ENCODE measurements around the gene UGGT1. TPM values are rescaled to one million over a fixed set of nuclear protein-coding genes. Genes with fewer than 3 reads are reported as not detected.
A peak's percentile ranks its signal among the peaks of the same experiment; 100 is the strongest.
"Not testable (repeated sequence)": the region's sequence is repeated elsewhere in the genome, so short reads cannot be mapped to it uniquely, and the experiment has no call there.

The UGGT1 gene
- total RNA-seq, 2 experiments from 2014 or later = 56.2 to 61.0 TPM

DNA sequence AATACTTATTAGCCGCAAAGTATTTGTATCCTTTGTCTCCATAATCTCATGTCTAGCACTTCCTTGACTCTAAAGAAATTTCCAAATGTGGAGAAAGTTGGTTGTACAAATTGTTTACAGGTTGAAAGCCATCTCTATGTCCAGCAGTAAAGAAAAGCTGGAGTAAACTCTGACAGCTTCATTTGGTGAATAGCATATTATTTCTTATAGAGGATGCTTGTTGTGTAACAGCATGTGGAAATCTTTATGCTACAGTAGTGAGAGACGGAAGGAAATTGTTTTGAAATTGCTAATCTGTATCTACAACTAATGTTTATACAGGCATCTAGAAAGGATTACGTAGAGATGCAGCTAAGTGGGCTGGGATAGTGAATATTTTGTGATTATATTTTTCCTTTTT is 78.5 kb downstream of the UGGT1 start:
- DNase-seq = no peak
- Mint-ChIP-seq H3K27ac (no peak overlapping the region), H3K9me3 (no peaks in the 10 kb centered on the region), H3K36me3 (ENCODE audit: low read depth) (peaks cover 63% of the 10 kb centered on the region), H3K4me1 (peaks cover 12% of the 10 kb centered on the region), H3K4me3 (no peak overlapping the region), H3K27me3 (no peaks in the 10 kb centered on the region)
- ChIA-PET POLR2A (no interaction called here), CTCF (no interaction called here)

DNA sequence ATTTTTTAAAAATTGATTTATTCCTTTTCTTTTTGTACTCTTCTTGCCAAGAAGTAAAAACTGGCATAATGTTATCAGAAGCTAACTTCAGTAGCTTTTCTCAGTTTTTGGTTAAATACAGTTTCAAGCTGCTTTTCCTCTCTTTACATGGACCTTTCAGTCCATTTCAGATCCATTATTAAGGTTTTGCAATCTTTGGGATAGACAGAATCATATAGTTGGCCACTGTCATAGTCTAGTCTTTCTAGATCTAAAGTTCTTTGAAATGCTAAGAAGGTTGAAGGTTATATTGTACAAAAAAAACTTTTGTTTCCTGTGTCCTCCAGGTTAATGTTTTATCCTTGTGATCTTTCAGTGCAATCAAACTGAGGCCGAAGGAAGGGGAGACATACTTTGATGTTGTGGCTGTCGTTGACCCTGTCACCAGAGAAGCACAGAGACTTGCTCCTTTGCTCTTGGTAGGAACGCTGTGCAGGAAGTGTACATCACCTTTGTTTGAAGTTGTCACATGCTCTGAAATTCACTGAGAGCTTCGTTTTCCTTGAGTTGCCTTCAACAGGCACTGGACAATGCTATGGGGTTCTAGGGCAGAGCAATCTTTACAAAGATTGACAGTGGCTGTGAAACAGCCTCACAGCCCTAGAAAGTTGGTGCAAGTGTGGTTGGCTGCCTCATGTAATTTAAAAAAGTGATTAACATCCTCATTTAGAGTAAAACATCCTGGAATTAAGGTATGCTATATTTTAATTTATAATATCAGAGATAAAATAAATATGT is 79.1 kb downstream of the UGGT1 start:
- Mint-ChIP-seq H3K4me1 (peaks cover 12% of the 10 kb centered on the region), H3K27me3 (no peaks in the 10 kb centered on the region), H3K9me3 (no peaks in the 10 kb centered on the region), H3K36me3 (ENCODE audit: low read depth) (peaks cover 63% of the 10 kb centered on the region), H3K4me3 (no peak overlapping the region), H3K27ac (no peak overlapping the region)
- POLR2A ChIA-PET = no interaction called here
- CTCF ChIA-PET = no interaction called here
- DNase-seq = no peak

DNA sequence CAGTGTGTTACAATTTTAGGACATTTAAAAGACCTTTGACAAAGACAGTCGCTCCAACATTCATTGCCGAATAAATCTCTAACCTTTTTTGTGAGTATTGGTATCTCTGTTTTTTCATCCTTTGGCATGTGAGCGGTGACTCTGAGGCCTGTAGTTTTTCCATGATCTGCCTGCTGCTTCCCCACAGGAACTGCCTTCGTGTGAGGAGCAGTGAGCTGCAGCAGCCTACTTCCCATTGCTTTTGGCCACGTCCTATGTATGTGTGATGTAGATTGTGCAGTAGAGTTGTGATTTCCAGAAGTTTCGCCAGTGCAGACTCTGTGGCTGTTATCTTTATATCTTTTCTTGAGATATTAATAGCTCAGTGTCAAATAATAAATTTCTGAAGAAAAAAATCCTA is 79.8 kb downstream of the UGGT1 start:
- Mint-ChIP-seq H3K27me3 (no peaks in the 10 kb centered on the region), H3K4me1 (peaks cover 12% of the 10 kb centered on the region), H3K9me3 (no peaks in the 10 kb centered on the region), H3K27ac (no peak overlapping the region), H3K36me3 (ENCODE audit: low read depth) (peaks cover 66% of the 10 kb centered on the region), H3K4me3 (no peak overlapping the region)
- DNase-seq = no peak
- POLR2A ChIA-PET = interaction anchor here (1.0 to 1.3 kb wide), 2 partner anchors 8 to 13 kb away, joined by 3 read pairs; no protein-coding TSS in a partner anchor
- CTCF ChIA-PET = interaction anchor here (1.1 kb wide), 1 partner anchor 43 kb away, joined by 4 read pairs; no protein-coding TSS in a partner anchor

DNA sequence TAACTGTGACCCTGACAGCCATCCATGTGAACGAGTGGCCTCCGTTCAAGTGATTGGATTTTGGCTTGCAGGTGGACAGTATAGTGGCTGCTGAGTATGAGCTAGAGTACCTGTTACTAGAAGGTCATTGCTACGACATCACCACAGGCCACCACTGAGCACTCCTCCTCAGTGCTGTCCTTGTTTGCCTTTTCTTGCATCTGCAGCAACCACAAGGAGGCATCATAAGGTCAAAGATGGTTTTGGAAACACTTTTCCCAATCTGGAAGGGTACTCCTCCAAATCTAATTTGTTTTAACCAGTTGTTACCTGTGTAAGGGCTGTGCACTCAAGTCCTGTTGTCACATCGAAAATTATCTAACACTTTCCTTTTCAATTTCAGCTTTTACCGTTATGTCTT is 81.2 kb downstream of the UGGT1 start:
- Mint-ChIP-seq H3K36me3 (ENCODE audit: low read depth) (peaks cover 63% of the 10 kb centered on the region), H3K27ac (no peak overlapping the region), H3K4me1 (peaks cover 12% of the 10 kb centered on the region), H3K27me3 (no peaks in the 10 kb centered on the region), H3K4me3 (no peak overlapping the region), H3K9me3 (no peaks in the 10 kb centered on the region)
- DNase-seq = no peak
- ChIA-PET POLR2A (interaction anchor here (1.3 kb wide), 1 partner anchor 12 kb away, joined by 3 read pairs; no protein-coding TSS in a partner anchor), CTCF (no interaction called here)

DNA sequence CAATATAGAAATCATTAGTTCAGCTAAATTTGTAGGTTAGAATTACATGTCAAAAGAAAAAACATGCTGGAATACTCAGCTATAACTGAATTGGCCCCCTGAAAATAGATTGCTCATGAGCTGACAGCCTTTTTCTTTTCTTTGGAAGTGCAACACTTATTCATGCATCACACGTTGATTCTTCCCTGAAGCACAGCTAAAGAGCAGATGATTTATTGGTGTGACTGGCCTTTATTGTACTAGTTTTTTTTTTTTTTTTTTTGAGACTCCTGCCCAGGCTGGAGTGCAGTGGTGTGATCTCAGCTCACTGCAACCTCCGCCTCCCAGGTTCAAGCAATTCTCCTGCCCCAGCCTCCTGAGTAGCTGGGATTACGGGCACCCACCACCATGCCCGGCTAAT is 83.1 kb downstream of the UGGT1 start:
- H3K27ac Mint-ChIP-seq, DNase-seq, H3K4me3 Mint-ChIP-seq, H3K4me1 Mint-ChIP-seq, POLR2A ChIA-PET, H3K9me3 Mint-ChIP-seq, H3K27me3 Mint-ChIP-seq: not testable (repeated sequence)
- CTCF ChIA-PET = interaction anchor here (1.4 kb wide), 1 partner anchor 60 kb away, joined by 4 read pairs; no protein-coding TSS in a partner anchor
- H3K36me3 Mint-ChIP-seq (ENCODE audit: low read depth) = peaks cover 70% of the 10 kb centered on the region

DNA sequence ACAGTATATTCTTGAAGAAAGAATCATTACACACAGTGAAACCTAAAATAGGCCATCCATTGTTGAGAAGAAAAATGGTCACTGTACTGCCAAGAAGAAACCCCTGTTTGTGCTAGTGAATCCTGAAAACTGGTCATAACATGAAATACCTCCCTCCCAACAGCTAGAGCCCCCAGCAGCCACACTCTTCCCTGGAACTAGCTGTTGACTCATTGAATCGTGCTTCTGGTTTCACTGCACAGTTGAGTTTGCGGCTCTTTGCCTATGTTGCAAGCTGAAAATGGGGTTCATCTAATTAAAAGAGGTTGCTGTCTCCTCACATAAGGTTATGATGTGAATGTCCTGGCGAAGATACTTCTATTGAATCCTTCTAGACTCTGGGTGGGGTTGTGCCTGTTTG is 86.3 kb downstream of the UGGT1 start:
- ChIA-PET POLR2A (no interaction called here), CTCF (interaction anchor here (1.2 kb wide), 1 partner anchor 115 kb away, joined by 3 read pairs; no protein-coding TSS in a partner anchor)
- Mint-ChIP-seq H3K4me1 (peaks cover 6% of the 10 kb centered on the region), H3K27ac (no peak overlapping the region), H3K4me3 (no peak overlapping the region), H3K27me3 (no peaks in the 10 kb centered on the region), H3K9me3 (no peaks in the 10 kb centered on the region), H3K36me3 (ENCODE audit: low read depth) (peaks cover 87% of the 10 kb centered on the region)
- DNase-seq = no peak

DNA sequence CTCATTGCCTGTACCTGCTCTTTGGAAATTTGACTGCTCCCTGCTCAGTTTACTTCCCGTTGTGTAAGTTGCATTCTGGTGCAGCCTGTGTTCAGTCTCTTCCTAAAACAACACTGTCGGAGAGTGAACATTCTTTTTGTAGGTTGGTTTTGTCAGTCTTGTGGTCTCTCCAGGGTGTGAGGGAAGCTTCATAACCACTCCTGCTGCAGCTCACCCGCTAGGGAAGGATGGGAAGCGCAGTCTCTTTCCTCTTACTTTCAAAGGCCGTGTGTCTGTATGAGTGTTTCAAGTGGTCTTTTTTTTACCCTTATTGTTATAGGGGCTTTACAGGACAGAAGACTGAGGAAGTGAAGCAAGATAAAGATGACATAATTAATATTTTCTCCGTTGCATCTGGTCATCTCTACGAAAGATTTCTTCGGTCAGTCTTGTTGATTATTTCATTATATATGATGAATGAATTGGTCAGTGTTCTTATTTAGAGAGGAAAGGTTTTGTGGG is 87.2 kb downstream of the UGGT1 start:
- ChIA-PET CTCF (interaction anchor here (1.7 kb wide), 1 partner anchor 14 kb away, joined by 5 read pairs; no protein-coding TSS in a partner anchor), POLR2A (no interaction called here)
- DNase-seq = no peak
- no peak overlapping the region for H3K27ac Mint-ChIP-seq
- peaks cover 6% of the 10 kb centered on the region for H3K4me1 Mint-ChIP-seq
- no peaks in the 10 kb centered on the region for H3K9me3 Mint-ChIP-seq
- H3K4me3 Mint-ChIP-seq = no peak overlapping the region
- H3K36me3 Mint-ChIP-seq (ENCODE audit: low read depth) = peaks cover 85% of the 10 kb centered on the region
- no peaks in the 10 kb centered on the region for H3K27me3 Mint-ChIP-seq

DNA sequence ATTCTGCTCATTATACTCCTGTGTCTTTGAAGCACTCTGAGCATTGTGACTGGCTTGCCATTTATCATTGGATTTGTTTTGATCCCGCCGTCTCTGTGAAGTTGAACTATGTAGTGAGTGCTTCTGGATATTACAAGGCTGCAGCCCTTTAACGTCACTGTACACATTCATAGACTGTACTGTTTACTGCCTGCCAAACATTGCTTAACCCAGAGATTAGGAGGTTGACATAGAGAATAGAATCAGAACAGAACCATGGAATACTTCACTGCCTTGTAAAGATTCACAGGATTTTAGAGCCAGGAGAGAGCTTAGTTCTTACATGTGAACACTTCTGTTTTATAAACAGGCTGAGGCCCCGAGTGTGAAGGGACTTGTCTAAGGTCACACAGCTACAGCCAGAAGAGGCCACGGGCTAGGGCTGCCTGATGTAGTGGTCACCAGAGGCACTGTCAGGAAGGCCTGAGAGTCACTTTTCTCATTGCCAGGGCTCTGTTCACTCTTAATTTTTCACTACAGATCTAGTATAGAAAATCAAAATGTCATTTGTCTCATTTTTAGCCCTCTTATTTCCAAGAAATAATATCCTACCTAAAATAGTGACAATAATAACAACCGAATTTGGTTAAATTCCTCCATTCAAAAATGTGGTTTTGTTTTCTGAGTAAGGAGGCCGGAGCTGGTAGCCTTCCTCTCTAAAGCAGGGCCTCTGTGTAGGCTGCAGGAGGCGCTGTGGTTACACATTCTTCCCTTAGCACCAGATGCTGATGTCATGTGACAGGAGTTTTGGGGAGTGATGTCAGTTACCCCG is 87.9 kb downstream of the UGGT1 start:
- peak; percentile 60 for DNase-seq
- H3K9me3 Mint-ChIP-seq = no peaks in the 10 kb centered on the region
- peaks cover 6% of the 10 kb centered on the region for H3K4me1 Mint-ChIP-seq
- H3K27me3 Mint-ChIP-seq = no peaks in the 10 kb centered on the region
- ChIA-PET POLR2A (no interaction called here), CTCF (interaction anchor here (0.6 to 1.7 kb wide), 4 partner anchors 14 to 87 kb away, joined by 3 to 5 read pairs (median 4); no protein-coding TSS in a partner anchor)
- no peak overlapping the region for H3K27ac Mint-ChIP-seq
- H3K36me3 Mint-ChIP-seq (ENCODE audit: low read depth) = peaks cover 85% of the 10 kb centered on the region
- H3K4me3 Mint-ChIP-seq = no peak overlapping the region

DNA sequence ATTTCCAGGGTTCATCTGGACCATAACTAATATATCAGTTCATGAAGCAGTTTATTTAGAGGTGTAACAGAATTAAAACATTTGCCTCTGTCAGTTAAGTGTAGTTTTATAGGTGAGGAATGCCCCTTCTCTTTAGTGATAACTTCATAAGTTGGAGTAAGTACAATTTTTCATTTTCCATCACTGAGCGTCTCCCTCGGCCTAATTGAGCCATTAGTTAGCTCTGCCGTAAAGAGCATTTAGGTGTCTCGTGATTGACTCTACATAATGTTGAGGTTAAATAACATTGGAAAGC is 88.4 kb downstream of the UGGT1 start:
- Mint-ChIP-seq H3K4me1 (peaks cover 6% of the 10 kb centered on the region), H3K4me3 (no peak overlapping the region), H3K36me3 (ENCODE audit: low read depth) (peaks cover 88% of the 10 kb centered on the region), H3K27ac (no peak overlapping the region), H3K27me3 (no peaks in the 10 kb centered on the region), H3K9me3 (no peaks in the 10 kb centered on the region)
- ChIA-PET POLR2A (no interaction called here), CTCF (interaction anchor here (0.9 to 1.7 kb wide), 3 partner anchors 13 to 55 kb away, joined by 3 to 5 read pairs (median 4); no protein-coding TSS in a partner anchor)
- DNase-seq = no peak

DNA sequence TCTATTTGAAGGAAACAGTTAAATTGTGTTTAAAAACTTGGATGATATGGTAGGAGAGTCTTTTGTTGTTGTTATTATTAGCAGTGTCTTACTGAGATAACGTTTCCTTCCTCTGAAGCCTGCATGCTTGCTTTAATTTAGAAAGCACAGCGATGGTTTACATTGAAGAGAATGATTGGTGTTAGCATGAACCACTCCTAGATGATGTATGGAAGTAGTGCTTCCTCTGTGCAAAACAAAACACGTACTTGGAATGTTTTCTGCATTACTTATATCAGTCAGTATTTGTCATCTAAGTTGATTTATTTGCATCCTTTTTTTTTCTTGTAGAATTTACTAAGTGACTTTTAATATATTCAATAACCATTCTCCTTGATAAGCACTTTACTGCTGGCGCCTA is 89.0 kb downstream of the UGGT1 start:
- Mint-ChIP-seq H3K9me3 (no peaks in the 10 kb centered on the region), H3K27ac (no peak overlapping the region), H3K27me3 (no peaks in the 10 kb centered on the region), H3K4me1 (peaks cover 6% of the 10 kb centered on the region), H3K36me3 (ENCODE audit: low read depth) (peaks cover 89% of the 10 kb centered on the region), H3K4me3 (no peak overlapping the region)
- DNase-seq = no peak
- ChIA-PET CTCF (interaction anchor here (1.7 kb wide), 1 partner anchor 13 kb away, joined by 5 read pairs; no protein-coding TSS in a partner anchor), POLR2A (no interaction called here)

DNA sequence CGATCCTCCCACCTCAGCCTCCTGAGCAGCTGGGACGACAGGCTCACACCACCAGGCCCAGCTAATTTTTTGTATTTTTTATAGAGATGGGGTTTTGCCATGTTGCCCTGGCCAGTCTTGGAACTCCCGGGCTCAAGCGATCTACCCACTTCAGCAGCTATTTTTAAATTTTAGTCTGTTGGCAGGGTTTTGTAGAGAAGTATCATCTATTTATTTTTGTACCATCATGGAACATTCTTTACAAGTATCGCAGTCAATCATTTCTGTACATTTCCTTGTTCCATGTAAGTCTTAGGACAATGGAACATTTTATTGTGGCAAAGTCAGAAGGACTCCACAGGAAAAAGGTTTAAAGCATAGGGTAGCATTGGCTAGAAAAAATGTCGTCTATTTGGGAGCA is 94.6 kb downstream of the UGGT1 start:
- no peak for DNase-seq
- CTCF ChIA-PET = no interaction called here
- no peak overlapping the region for H3K27ac Mint-ChIP-seq
- no peaks in the 10 kb centered on the region for H3K4me1 Mint-ChIP-seq
- H3K4me3 Mint-ChIP-seq = no peak overlapping the region
- no peaks in the 10 kb centered on the region for H3K27me3 Mint-ChIP-seq
- H3K9me3 Mint-ChIP-seq = no peaks in the 10 kb centered on the region
- POLR2A ChIA-PET = no interaction called here
- H3K36me3 Mint-ChIP-seq (ENCODE audit: low read depth) = peaks cover 73% of the 10 kb centered on the region

DNA sequence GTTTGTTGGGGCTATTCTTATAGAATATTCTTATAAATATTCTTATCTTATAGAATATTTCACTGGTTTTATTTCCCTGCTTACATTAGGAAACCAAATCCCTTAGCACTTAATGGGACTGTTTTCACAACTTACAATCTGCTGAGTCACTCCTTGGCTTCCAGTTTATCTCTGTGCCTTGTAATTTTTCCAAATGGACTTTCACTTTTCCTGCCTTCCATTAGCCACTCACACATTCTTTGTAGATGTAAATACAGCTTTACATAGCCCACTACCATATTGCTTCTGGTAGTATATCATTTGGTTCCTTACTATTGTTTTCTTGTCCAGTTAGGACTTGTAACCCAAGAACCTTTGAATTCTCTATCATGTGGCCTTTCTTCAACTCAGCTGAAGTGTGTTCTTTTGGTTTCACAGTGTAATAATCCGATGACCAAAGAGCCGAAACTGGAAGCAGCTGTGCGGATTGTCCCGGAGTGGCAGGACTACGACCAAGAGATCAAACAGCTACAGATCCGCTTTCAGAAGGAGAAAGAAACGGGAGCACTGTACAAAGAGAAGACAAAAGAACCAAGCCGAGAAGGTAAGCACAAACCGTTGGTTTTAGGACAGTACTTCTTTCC is 96.1 kb downstream of the UGGT1 start:
- Mint-ChIP-seq H3K4me3 (no peak overlapping the region), H3K36me3 (ENCODE audit: low read depth) (peaks cover 69% of the 10 kb centered on the region), H3K27me3 (no peaks in the 10 kb centered on the region)

DNA sequence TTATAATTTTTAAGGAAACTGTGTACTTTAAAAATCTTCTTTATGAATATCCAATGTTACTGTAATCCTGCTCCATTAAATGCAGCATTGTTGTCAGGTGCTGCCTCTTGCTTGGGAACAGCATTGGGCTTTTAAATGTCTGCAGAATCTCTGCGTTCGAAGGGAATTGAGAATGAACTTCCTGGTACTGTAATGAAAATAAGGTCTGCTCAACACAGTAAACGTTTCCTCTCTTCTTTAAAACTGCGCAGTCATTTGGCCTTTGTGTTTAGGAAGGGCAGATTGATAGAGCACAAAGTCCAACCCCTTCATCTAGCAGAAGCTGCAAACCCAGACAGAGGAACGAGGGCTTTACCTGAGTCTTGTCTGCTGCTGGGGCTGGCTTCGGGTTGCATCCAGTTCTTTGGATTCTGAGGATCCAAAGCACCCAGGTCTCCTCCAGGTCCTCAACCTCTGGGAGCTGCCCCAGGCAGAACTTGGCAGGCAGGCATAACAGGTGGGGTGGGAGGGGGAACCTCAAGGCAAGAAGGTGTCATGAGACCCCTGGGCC is 104.5 kb downstream of the UGGT1 start:
- Mint-ChIP-seq H3K27ac (no peak overlapping the region), H3K9me3 (no peaks in the 10 kb centered on the region), H3K27me3 (no peaks in the 10 kb centered on the region), H3K4me3 (no peak overlapping the region), H3K36me3 (ENCODE audit: low read depth) (peaks cover 38% of the 10 kb centered on the region), H3K4me1 (peaks cover 27% of the 10 kb centered on the region)
- POLR2A ChIA-PET = interaction anchor here (1.1 kb wide), 1 partner anchor 104 kb away, joined by 3 read pairs; the partner anchor contains the start of gene UGGT1
- CTCF ChIA-PET = no interaction called here
- no peak for DNase-seq

More for the DNA sequence above, 96.1 kb downstream of the UGGT1 start:
- ChIA-PET CTCF (no interaction called here), POLR2A (no interaction called here)
- no peak for DNase-seq
- Mint-ChIP-seq H3K27ac (no peak overlapping the region), H3K4me1 (no peaks in the 10 kb centered on the region), H3K9me3 (no peaks in the 10 kb centered on the region)

Data from activated CD4-positive, alpha-beta memory T cell treated with anti-CD3 and anti-CD28 coated beads, Interleukin-2, amount 10 ng/mL, durations not matched to agents 7 days and 5 days (primary cell).